PC-3 (cell line): ENCODE measurements around the gene TRIM45. TPM values are rescaled to one million over a fixed set of nuclear protein-coding genes. Genes with fewer than 3 reads are reported as not detected.
"Not testable (repeated sequence)": the region's sequence is repeated elsewhere in the genome, so short reads cannot be mapped to it uniquely, and the experiment has no call there.

Experiments
- ATAC-seq: fragments of 200-7000 bp; cut with Tn5 transposase; 2 replicates; pipeline ENCODE4 v1.9.1; 2020; ENCODE audit warnings: mild to moderate bottlenecking, moderate library complexity
- BruUV-seq: library from RNA; stranded (reverse); fragments of 400-500 nt; replicated peaks from 2 replicates; lab custom pipeline; 2021; lab: Mats Ljungman, UMichigan
- CTCF ChIA-PET: fragments of 300-600 bp; sonication (Branson Sonifier 250); formaldehyde crosslinking; loops from one replicate; lab custom pipeline; 2022; ENCODE audit warnings: antibody characterized with exemption; lab: Charles Lee
- POLR2A ChIA-PET: fragments of 300-600 bp; sonication (Branson Sonifier 250); formaldehyde crosslinking; loops from one replicate; lab custom pipeline; 2022; ENCODE audit warnings: antibody characterized with exemption; ENCODE audit not compliant: unreplicated experiment; lab: Charles Lee
- DNase-seq: peaks from one replicate; pipeline ENCODE4 v3.0.0-alpha.2; 2015
- H2AFZ ChIP-seq: fragments of 300-600 bp; sonication (generic); 2 replicates; pipeline ENCODE4 v1.6.0; 2016; ENCODE audit warnings: antibody characterized with exemption, low read length
- H3F3A ChIP-seq: fragments of 300-600 bp; sonication (generic); one replicate; pipeline ENCODE4 v1.6.0; 2017; ENCODE audit warnings: antibody characterized with exemption, low read length, control low read depth, mild to moderate bottlenecking; ENCODE audit not compliant: unreplicated experiment
- H3K27ac ChIP-seq: fragments of 300-600 bp; sonication (generic); 2 replicates; pipeline ENCODE4 v1.5.1; 2016; ENCODE audit warnings: mild to moderate bottlenecking, low read length
- H3K27me3 ChIP-seq: fragments of 300-600 bp; sonication (generic); 2 replicates; pipeline ENCODE4 v1.6.1; 2016; ENCODE audit warnings: low read length, mixed read lengths
- H3K36me3 ChIP-seq: fragments of 300-600 bp; sonication (generic); 2 replicates; pipeline ENCODE4 v1.6.1; 2016; ENCODE audit warnings: low read depth, mixed run types, low read length, mixed read lengths
- H3K4me1 ChIP-seq: fragments of 300-600 bp; sonication (generic); 2 replicates; pipeline ENCODE4 v1.5.1; 2016; ENCODE audit warnings: low read length; ENCODE audit not compliant: insufficient read depth
- H3K4me2 ChIP-seq: fragments of 300-600 bp; sonication (generic); 2 replicates; pipeline ENCODE4 v1.6.0; 2016; ENCODE audit warnings: low read length
- H3K4me3 ChIP-seq: fragments of 300-600 bp; sonication (generic); 2 replicates; pipeline ENCODE4 v1.5.1; 2016; ENCODE audit warnings: mild to moderate bottlenecking, low read length, mixed read lengths
- H3K79me2 ChIP-seq: fragments of 300-600 bp; sonication (generic); 2 replicates; pipeline ENCODE4 v1.6.1; 2017; ENCODE audit warnings: low read length, mixed read lengths
- H3K9ac ChIP-seq: fragments of 300-600 bp; sonication (generic); 2 replicates; pipeline ENCODE4 v1.6.0; 2016; ENCODE audit warnings: mild to moderate bottlenecking, low read length
- H3K9me2 ChIP-seq: fragments of 300-600 bp; sonication (generic); replicated peaks from 2 replicates; pipeline ENCODE4 v1.6.1; 2016; ENCODE audit warnings: mixed run types, low read length, mixed read lengths
- H3K9me3 ChIP-seq: fragments of 300-600 bp; sonication (generic); 2 replicates; pipeline ENCODE4 v1.6.1; 2016; ENCODE audit warnings: low read length, mixed read lengths
- H4K20me1 ChIP-seq: fragments of 300-600 bp; sonication (generic); 2 replicates; pipeline ENCODE4 v1.6.1; 2016; ENCODE audit warnings: low read length, mixed read lengths
- EZH2 ChIP-seq: fragments of 300-600 bp; sonication (generic); IDR thresholded peaks from one replicate; pipeline ENCODE4 v1.6.1; 2017; ENCODE audit warnings: antibody characterized with exemption, mild to moderate bottlenecking, low read length; ENCODE audit not compliant: unreplicated experiment
- EZH2phosphoT487 ChIP-seq: fragments of 300-600 bp; sonication (generic); IDR thresholded peaks from 2 replicates; pipeline ENCODE4 v1.6.1; 2018; ENCODE audit warnings: mild to moderate bottlenecking, antibody characterized with exemption, low read length, borderline replicate concordance
- intact Hi-C: fragments of 100-400 bp; cut with micrococcal nuclease; formaldehyde crosslinking; loops from 2 replicates; pipeline ENCODE4 v1.9.0; 2023
- total RNA-seq: library from RNA; depleted of rRNA; stranded (reverse); fragments of >200 nt; gene quantifications from 2 replicates; pipeline ENCODE4 v1.2.3, GENCODE V29; 2014
- TF ChIP-seq, protein P1 (sequence below): fragments of 300-600 bp; sonication (generic); conservative IDR thresholded peaks from 2 replicates; pipeline ENCODE4 v1.5.1; 2017; ENCODE audit warnings: antibody characterized with exemption, low read depth, mild to moderate bottlenecking, low read length

TRIM45 gene
- total RNA-seq, 1 experiment from 2014 or later = 4.3 TPM

DNA sequence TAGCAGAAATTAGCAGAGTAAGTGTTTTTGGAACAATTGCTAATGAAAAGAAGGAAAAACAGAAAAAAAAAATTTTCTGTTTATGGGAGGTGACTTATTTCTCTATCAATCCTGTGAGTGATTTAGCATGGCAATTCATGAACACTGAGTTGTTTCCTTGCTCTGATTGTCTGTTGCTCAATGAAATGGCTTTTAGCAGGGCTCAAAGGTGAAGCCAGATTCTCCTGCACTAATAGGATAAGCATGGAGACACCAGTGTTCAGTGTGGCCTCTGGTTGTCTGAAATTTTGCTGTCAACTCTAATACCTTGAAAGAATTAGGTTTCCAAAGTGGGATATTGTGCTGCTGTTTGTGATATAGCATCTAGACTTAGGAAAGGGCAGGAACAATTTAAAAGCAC, 15.8 kb downstream of the TRIM45 start:
- no peaks in the 10 kb centered on the region for H3K27me3 ChIP-seq
- H3K36me3 ChIP-seq = peaks cover 29% of the 10 kb centered on the region; the same call in 1 of the 2 replicates
- no peaks in the 10 kb centered on the region for H3F3A ChIP-seq
- intact Hi-C loops = no loop called here
- peaks cover 14% of the 10 kb centered on the region for H3K4me1 ChIP-seq
- no peak overlapping the region for H2AFZ ChIP-seq
- H3K9me3 ChIP-seq = no peaks in the 10 kb centered on the region
- no peak overlapping the region for H3K27ac ChIP-seq
- DNase-seq = no peak
- ChIA-PET CTCF (no interaction called here), POLR2A (no interaction called here)
- no peaks in the 10 kb centered on the region for H3K9me2 ChIP-seq
- no peaks in the 10 kb centered on the region for H4K20me1 ChIP-seq
- H3K4me3 ChIP-seq = no peak overlapping the region
- no TSS peak for BruUV-seq
- H3K4me2 ChIP-seq = no peak overlapping the region
- no peak for ATAC-seq
- H3K79me2 ChIP-seq = no peaks in the 10 kb centered on the region
- TF ChIP-seq EZH2phosphoT487 (no peak), EZH2 (no peak)
- TF ChIP-seq, protein P1, sequence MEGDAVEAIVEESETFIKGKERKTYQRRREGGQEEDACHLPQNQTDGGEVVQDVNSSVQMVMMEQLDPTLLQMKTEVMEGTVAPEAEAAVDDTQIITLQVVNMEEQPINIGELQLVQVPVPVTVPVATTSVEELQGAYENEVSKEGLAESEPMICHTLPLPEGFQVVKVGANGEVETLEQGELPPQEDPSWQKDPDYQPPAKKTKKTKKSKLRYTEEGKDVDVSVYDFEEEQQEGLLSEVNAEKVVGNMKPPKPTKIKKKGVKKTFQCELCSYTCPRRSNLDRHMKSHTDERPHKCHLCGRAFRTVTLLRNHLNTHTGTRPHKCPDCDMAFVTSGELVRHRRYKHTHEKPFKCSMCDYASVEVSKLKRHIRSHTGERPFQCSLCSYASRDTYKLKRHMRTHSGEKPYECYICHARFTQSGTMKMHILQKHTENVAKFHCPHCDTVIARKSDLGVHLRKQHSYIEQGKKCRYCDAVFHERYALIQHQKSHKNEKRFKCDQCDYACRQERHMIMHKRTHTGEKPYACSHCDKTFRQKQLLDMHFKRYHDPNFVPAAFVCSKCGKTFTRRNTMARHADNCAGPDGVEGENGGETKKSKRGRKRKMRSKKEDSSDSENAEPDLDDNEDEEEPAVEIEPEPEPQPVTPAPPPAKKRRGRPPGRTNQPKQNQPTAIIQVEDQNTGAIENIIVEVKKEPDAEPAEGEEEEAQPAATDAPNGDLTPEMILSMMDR = no peak
- H3K9ac ChIP-seq = no peak overlapping the region

GRCh38 chr1:117104986-117105385, 16.6 kb downstream of the TRIM45 start:
- Histone ChIP-seq H3K27me3 (no peaks in the 10 kb centered on the region), H3K9me3 (no peaks in the 10 kb centered on the region), H2AFZ (no peak overlapping the region), H3K4me3 (no peak overlapping the region), H3F3A (no peaks in the 10 kb centered on the region), H3K9me2 (no peaks in the 10 kb centered on the region), H3K79me2 (no peaks in the 10 kb centered on the region), H4K20me1 (no peaks in the 10 kb centered on the region), H3K4me2 (no peak overlapping the region), H3K36me3 (peaks cover 33% of the 10 kb centered on the region; the same call in 1 of the 2 replicates), H3K9ac (no peak overlapping the region), H3K27ac (no peak overlapping the region), H3K4me1 (peaks cover 7% of the 10 kb centered on the region)
- CTCF ChIA-PET = no interaction called here
- ATAC-seq (no peak), DNase-seq (no peak)
- POLR2A ChIA-PET = no interaction called here
- intact Hi-C loops = no loop called here
- TF ChIP-seq, protein P1 = no peak
- TF ChIP-seq EZH2 = no peak
- TF ChIP-seq EZH2phosphoT487 = no peak
- no TSS peak for BruUV-seq

- ATAC-seq, H3K4me1 ChIP-seq, H3K4me2 ChIP-seq, H4K20me1 ChIP-seq, POLR2A ChIA-PET, H3F3A ChIP-seq, H3K9me2 ChIP-seq, BruUV-seq, DNase-seq, CTCF ChIA-PET, H3K27ac ChIP-seq, H3K27me3 ChIP-seq, H3K4me3 ChIP-seq, intact Hi-C loops, H3K79me2 ChIP-seq, H3K9ac ChIP-seq, H3K9me3 ChIP-seq, H2AFZ ChIP-seq: not testable (repeated sequence)
- H3K36me3 ChIP-seq = peaks cover 35% of the 10 kb centered on the region; the same call in 1 of the 2 replicates
Measured at GRCh38 chr1:117101858-117102257, 19.7 kb downstream of the TRIM45 start.
